Body of pancreas (tissue), 4 donors: Measurements from ENCODE around the gene SORCS2. TPM values are rescaled to one million over a fixed set of nuclear protein-coding genes. Genes with fewer than 3 reads are reported as not detected.

Experiments
- ATAC-seq: fragments of 150-250 bp; one replicate; pipeline ENCODE4 v1.9.1; 2016
- DNase-seq, 4 donors: peaks; one replicate each; pipeline ENCODE4 v3.0.0-alpha.2; 2019
- H3K27ac ChIP-seq, 4 donors: fragments of 200-600 bp; sonication (generic); 1 replicate in 3 of 4; 2 replicates in 1 of 4; pipeline versions ENCODE4 v1.5.1 to v1.6.1; 2016 to 2019; ENCODE audit warnings: mild to moderate bottlenecking in 1 of 4, mixed read lengths in 1 of 4, moderate library complexity in 1 of 4
- H3K27me3 ChIP-seq, 2 donors: fragments of 200-600 bp; sonication (generic); one replicate each; pipeline ENCODE4 v1.6.0; 2016; ENCODE audit warnings: mild to moderate bottlenecking in 1 of 2
- H3K36me3 ChIP-seq, 2 donors: fragments of 200-600 bp; sonication (generic); replicated peaks in 1 of 2; 2 replicates each; pipeline ENCODE4 v1.5.1; 2016; ENCODE audit warnings: low read depth in 2 of 2; ENCODE audit not compliant: insufficient read depth in 1 of 2
- H3K4me1 ChIP-seq: fragments of 200-600 bp; sonication (generic); one replicate; pipeline ENCODE4 v1.6.0; 2016
- H3K4me3 ChIP-seq, 2 donors: fragments of 200-600 bp; sonication (generic); 1 replicate in 1 of 2; 2 replicates in 1 of 2; pipeline ENCODE4 v1.5.1; 2016 to 2019
- H3K9me3 ChIP-seq, 3 donors: fragments of 200-600 bp; sonication (generic); 1 replicate in 2 of 3; 2 replicates in 1 of 3; pipeline ENCODE4 v1.5.1; 2016
- CTCF ChIP-seq, 7 experiments: fragments of 450-650 bp in 4 of 7; fragments of 200-600 bp in 3 of 7; sonication (generic) in 3 of 7; IDR thresholded peaks; one replicate each; pipeline ENCODE4 v1.5.1; 2016 to 2019; ENCODE audit warnings: antibody characterized with exemption in 7 of 7
- POLR2A ChIP-seq, 3 donors: fragments of 450-650 bp; IDR thresholded peaks; one replicate each; pipeline ENCODE4 v1.6.1; 2016; ENCODE audit warnings: antibody characterized with exemption in 3 of 3, mild to moderate bottlenecking in 2 of 3
- WGBS, 2 donors: methylation state at CpG; one replicate each; pipeline ENCODE4 v1.1.5; 2017; 5-methylcytosine and 5-hydroxymethylcytosine counted together
- intact Hi-C: fragments of 100-400 bp; cut with DNase I; formaldehyde crosslinking; loops from one replicate; pipeline ENCODE4 v1.15.1; 2023
- total RNA-seq, 2 donors: library from RNA; depleted of rRNA; stranded (reverse); fragments of >200 nt; gene quantifications; one replicate each; pipeline ENCODE4 v1.1.0, GENCODE V29; 2016

Gene SORCS2
- total RNA-seq, 2 donors from 2014 or later = 0.26 to 0.33 TPM

- no peaks in the 10 kb centered on the region for H3K27me3 ChIP-seq
- no peaks in the 10 kb centered on the region for H3K36me3 ChIP-seq
- no peak overlapping the region for H3K27ac ChIP-seq
- no peaks in the 10 kb centered on the region for H3K4me1 ChIP-seq
- TF ChIP-seq POLR2A (IDR thresholded peaks at IDR 0.05) (no peak), CTCF (IDR thresholded peaks at IDR 0.05) (no peak)
- intact Hi-C loops = no loop called here
- H3K4me3 ChIP-seq = no peak overlapping the region
- WGBS, 2 donors = 40 to 49% methylated on average over 11 to 12 of the region's 12 CpGs
- no peaks in the 10 kb centered on the region for H3K9me3 ChIP-seq
- DNase-seq (no peak), ATAC-seq (no peak)
Measured at GRCh38 chr4:7529368-7530080, 337.2 kb downstream of the SORCS2 start.

GRCh38 chr4:7530082-7530481, 337.7 kb downstream of the SORCS2 start:
- Histone ChIP-seq H3K36me3 (no peaks in the 10 kb centered on the region), H3K27me3 (no peaks in the 10 kb centered on the region), H3K9me3 (no peaks in the 10 kb centered on the region), H3K4me1 (no peaks in the 10 kb centered on the region), H3K27ac (no peak overlapping the region), H3K4me3 (no peak overlapping the region)
- no peak for DNase-seq
- no peak for ATAC-seq
- intact Hi-C loops = no loop called here
- no peak for TF ChIP-seq POLR2A (IDR thresholded peaks at IDR 0.05)
- TF ChIP-seq CTCF (IDR thresholded peaks at IDR 0.05) = no peak
- 42 to 53% methylated on average over 5 to 7 of the region's 7 CpGs for WGBS, 2 donors

DNA sequence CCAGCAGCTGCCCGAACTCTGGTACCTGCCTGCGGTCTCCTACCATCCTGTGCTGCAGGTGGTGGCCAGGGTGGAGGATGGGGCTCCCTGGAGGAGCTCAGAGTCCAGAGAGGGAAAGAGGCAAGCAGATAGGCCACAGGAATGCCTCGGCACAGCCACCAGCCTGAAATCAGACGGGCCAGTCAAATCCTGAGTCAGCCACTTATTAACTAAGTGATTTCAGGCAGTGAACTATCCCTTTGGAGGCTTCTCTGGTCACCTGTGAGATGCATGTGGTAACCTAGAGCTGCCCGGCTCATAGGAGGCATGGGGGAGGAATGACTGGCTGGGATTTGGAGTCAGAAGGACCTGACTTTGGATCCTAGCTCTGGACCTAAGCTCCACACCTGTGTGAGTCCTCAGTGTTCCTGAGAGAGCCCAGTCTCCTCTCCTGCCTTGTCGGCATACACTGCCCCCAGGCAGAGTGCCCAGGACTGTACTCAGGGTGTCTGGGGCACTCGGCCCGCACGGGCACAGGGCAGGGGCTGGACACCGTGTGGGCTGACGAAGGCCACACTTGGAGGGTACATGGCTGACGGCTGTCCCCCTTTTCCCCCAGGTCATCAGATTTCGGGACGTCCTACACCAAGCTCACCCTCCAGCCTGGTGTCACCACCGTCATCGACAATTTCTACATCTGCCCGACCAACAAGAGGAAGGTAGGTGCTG, 338.7 kb downstream of the SORCS2 start:
- DNase-seq (no peak), ATAC-seq (no peak)
- intact Hi-C loops = no loop called here
- 68 to 83% methylated on average over 15 to 17 of the region's 17 CpGs for WGBS, 2 donors
- no peak for TF ChIP-seq POLR2A (IDR thresholded peaks at IDR 0.05)
- TF ChIP-seq CTCF (IDR thresholded peaks at IDR 0.05) = no peak
- Histone ChIP-seq H3K36me3 (no peaks in the 10 kb centered on the region), H3K9me3 (no peaks in the 10 kb centered on the region), H3K4me1 (no peaks in the 10 kb centered on the region), H3K4me3 (no peak overlapping the region), H3K27ac (no peak overlapping the region), H3K27me3 (no peaks in the 10 kb centered on the region)

DNA sequence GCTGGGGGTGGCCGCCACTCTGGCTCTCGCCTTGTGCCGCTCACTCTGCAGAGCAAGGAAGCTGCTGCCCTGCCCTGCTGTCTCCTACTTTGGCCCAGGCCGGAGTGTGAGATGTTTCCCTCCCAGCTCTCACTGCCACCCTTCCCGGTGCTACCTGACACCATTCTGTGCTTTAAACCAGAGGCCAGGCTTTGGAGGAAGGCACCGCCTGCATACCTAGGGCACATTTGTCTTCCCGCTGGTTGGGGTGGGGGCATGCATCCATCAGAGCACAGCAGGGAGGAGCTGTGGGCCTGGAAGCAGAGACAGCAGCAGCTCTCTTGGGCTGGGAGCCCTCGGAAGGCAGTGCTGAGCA, 339.3 kb downstream of the SORCS2 start:
- WGBS, 2 donors = 61 to 73% methylated on average over 8 of the region's 8 CpGs
- DNase-seq = no peak
- no peak overlapping the region for H3K27ac ChIP-seq
- no peak overlapping the region for H3K4me3 ChIP-seq
- no peak for ATAC-seq
- intact Hi-C loops = no loop called here
- no peaks in the 10 kb centered on the region for H3K9me3 ChIP-seq
- no peaks in the 10 kb centered on the region for H3K27me3 ChIP-seq
- H3K36me3 ChIP-seq = no peaks in the 10 kb centered on the region
- no peak for TF ChIP-seq CTCF (IDR thresholded peaks at IDR 0.05)
- no peak for TF ChIP-seq POLR2A (IDR thresholded peaks at IDR 0.05)
- H3K4me1 ChIP-seq = no peaks in the 10 kb centered on the region

GRCh38 chr4:7532043-7532442, 339.7 kb downstream of the SORCS2 start:
- no peak for ATAC-seq
- Histone ChIP-seq H3K27ac (no peak overlapping the region), H3K4me1 (no peaks in the 10 kb centered on the region), H3K9me3 (no peaks in the 10 kb centered on the region), H3K36me3 (no peaks in the 10 kb centered on the region), H3K27me3 (no peaks in the 10 kb centered on the region), H3K4me3 (no peak overlapping the region)
- intact Hi-C loops = no loop called here
- TF ChIP-seq CTCF (IDR thresholded peaks at IDR 0.05) = no peak
- 55 to 65% methylated on average over 8 of the region's 8 CpGs for WGBS, 2 donors
- no peak for DNase-seq
